GM12872 (cell line): ENCODE results near the gene PIAS1.

Source experiments
- CTCF ChIP-seq: IDR thresholded peaks from 3 replicates; pipeline ENCODE4 v1.5.1; 2011; ENCODE audit warnings: low read depth, mild to moderate bottlenecking, low read length, moderate library complexity; ENCODE audit not compliant: insufficient read depth

Gene PIAS1

GRCh38 chr15:68028888-68029207, 25.3 kb upstream of the PIAS1 start:
- no peak for TF ChIP-seq CTCF

GRCh38 chr15:68029959-68030358, 24.2 kb upstream of the PIAS1 start:
- no peak for TF ChIP-seq CTCF

- TF ChIP-seq CTCF = no peak
Observed at GRCh38 chr15:68031404-68031803, 22.7 kb upstream of the PIAS1 start.

GRCh38 chr15:68032672-68033071, 21.4 kb upstream of the PIAS1 start:
- no peak for TF ChIP-seq CTCF

GRCh38 chr15:68034081-68034480, 20.0 kb upstream of the PIAS1 start:
- TF ChIP-seq CTCF = no peak

GRCh38 chr15:68034719-68035293, 19.3 kb upstream of the PIAS1 start:
- TF ChIP-seq CTCF = no peak

GRCh38 chr15:68038246-68038645, 15.9 kb upstream of the PIAS1 start:
- no peak for TF ChIP-seq CTCF

- TF ChIP-seq CTCF = no peak
Observed at GRCh38 chr15:68040144-68040543, 14.0 kb upstream of the PIAS1 start.
